ENCODE data around the gene NAPEPLD.
A peak's percentile ranks its signal among the peaks of the same experiment; 100 is the strongest.
"Not testable (repeated sequence)": the region's sequence is repeated elsewhere in the genome, so short reads cannot be mapped to it uniquely, and the experiment has no call there.

The NAPEPLD gene

GRCh38 chr7:103106005-103106702 is 42.7 kb downstream of the NAPEPLD start:
- no peak for DNase-seq

DNA sequence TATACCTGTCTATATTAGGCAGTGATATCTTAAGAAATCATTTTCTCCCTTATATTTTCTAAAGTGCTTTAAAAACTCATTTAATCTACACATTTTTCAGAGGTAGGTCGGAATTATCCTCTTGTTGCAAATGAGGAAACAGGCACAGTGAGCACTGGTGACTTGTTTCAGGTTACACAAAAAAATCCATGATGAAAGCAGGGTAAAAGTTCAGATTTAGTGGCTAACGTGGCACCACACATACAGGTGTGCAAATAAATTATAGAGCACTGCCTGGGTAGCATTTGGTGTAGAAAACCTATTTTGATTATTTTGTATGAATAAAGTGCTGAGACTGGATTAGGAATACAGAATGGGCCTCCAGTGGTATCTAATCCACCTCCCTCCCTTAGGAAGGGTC is 47.4 kb downstream of the NAPEPLD start:
- no peak for DNase-seq

DNA sequence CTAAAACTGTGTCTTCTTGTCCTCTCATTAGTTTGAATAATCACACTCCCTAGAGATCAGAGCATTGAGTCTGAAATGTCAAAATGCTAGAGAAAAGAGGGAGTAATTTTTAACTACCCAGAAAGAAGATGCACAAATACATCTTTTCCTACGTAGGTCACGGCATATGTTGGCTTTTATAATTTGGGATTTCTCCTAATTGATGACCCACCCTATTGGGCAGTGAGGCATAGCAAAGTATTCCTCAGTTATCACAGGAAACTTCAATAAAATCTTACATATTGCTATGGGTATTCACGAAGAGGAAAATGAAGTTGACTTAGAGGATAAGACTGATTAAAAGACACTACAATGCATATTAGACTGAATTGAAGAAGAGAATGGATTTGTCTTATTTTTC is 48.6 kb downstream of the NAPEPLD start:
- DNase-seq, result no peak

- DNase-seq, result no peak
Observed at GRCh38 chr7:103097041-103097440, 51.9 kb downstream of the NAPEPLD start.

DNA sequence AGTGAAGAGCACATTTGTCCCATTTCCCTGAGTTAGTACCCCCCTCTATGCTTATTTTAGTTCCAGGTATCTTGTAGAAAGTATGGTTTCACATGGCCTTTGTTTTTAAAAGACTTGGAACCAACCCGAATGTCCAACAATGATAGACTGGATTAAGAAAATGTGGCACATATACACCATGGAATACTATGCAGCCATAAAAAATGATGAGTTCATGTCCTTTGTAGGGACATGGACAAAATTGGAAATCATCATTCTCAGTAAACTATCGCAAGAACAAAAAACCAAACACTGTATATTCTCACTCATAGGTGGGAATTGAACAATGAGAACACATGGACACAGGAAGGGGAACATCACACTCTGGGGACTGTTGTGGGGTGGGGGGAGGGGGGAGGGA is 53.3 kb downstream of the NAPEPLD start:
- DNase-seq, result not testable (repeated sequence)

DNA sequence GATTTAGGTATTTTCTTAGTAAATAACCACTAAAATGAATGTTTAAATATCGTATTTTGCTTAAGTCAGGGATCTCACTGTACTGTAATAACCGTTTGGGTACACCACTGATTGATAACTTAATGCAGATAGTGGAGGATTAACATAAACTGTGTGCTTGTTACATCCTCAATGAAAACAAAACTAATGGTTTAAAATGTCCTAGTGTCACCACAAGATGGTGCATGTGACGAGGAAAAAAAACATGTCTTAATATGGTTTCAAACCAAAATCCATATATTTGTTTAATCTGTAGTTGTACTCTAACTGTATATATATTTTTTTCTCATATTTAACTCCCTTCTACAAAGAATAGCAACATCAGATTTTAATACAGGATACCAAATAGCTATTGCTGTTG is 54.8 kb downstream of the NAPEPLD start:
- no peak for DNase-seq

DNA sequence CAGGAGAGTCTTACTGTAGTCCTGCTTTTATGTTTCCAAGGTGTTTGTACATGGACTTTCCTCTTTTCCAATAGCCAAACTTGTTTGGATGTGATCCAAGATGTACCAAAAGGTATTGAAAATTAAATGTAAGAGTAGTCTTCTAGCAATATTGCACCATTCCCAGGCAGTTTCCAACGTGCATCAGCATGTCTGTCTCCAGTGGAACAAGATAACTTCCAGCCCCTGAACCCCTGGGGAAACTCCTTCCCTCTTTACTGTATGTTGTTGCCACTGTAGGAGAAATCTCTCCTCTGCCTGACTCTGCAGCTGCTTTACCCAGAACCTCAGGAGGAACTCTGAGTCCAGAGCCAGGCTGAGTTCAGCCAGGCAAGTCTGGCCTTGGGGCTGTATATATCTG is 55.5 kb downstream of the NAPEPLD start:
- no peak for DNase-seq

DNA sequence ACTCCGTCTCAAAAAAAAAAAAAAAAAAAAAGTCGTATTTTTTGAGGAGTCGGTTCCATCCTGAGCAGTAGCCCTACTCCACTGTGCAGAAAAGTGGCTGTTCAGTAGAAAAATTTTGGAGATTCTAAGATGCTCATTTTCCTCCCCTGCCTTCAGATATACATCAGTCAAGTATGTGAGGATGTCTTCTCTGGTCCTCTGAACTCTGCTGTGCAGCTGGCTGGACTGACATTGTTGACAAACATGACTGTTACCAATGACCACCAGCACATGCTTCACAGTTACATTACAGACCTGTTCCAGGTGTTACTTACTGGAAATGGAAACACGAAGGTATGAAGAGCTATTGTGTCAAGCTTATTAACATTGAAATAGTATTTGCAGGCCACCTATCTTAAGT is 56.6 kb downstream of the NAPEPLD start:
- not testable (repeated sequence) for DNase-seq

GRCh38 chr7:103083210-103083609 is 65.7 kb downstream of the NAPEPLD start:
- DNase-seq, result no peak

- DNase-seq, result no peak
Observed at GRCh38 chr7:103082497-103082896, 66.4 kb downstream of the NAPEPLD start.

DNA sequence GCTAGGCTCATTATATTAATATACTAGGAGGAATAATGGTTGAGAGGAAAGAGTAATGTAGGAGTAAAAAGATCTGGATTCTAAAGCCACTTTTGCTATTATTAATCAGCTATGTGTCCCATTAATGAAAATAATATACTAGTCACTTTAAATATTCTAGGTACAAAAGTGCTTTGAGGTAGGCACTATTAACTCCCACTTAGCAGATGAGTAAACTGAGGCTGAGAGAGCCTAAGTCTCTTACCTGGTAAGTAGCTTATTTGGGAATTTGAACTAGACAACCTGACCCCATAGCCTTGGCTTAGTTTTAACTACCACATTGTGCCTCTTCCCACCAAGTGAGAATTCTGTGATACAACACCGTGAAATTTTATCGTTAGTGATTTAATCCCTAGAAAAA is 68.0 kb downstream of the NAPEPLD start:
- no peak for DNase-seq

DNA sequence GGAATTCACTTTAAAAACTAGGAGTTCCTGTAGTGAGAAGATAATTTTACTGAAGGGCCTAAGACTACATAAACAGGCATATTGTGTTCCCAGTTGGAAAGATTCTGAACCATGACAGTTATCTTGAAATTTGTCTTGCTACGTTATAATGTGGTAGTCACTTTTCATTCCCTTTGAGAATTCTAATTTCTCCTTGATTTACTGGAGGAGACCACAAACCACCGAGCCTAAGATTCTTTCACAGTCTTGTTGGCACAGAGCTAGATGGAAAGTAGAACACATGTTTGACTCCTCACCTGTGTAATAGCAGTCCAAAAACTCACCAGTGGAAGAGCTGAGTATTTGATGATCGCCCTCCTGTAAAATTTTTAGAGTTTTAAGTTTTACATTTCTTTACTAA is 69.1 kb downstream of the NAPEPLD start:
- no peak for DNase-seq

DNA sequence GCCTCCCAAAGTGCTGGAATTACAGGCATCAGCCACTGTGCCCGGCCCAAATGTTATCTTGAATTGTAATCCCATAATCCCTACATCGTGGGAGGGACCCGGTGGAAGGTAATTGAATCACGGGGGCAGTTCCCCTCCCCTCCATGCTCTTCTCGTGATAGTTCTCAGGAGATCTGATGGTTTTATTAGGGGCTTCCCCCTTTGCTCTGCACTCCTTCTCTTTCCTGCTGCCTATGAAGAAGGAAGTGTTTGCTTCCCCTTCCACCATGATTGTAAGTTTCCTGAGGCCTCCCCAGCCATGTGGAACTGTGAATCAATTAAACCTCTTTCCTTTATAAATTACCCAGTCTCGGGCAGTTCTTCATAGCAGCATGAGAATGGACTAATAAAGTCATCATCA is 70.7 kb downstream of the NAPEPLD start:
- not testable (repeated sequence) for DNase-seq

- no peak for DNase-seq
Observed at GRCh38 chr7:103077318-103077717, 71.6 kb downstream of the NAPEPLD start.

GRCh38 chr7:103076764-103077163 is 72.1 kb downstream of the NAPEPLD start:
- no peak for DNase-seq

- DNase-seq, result peak; percentile 43 to 45
Observed at GRCh38 chr7:103075337-103075918, 73.5 kb downstream of the NAPEPLD start.

DNA sequence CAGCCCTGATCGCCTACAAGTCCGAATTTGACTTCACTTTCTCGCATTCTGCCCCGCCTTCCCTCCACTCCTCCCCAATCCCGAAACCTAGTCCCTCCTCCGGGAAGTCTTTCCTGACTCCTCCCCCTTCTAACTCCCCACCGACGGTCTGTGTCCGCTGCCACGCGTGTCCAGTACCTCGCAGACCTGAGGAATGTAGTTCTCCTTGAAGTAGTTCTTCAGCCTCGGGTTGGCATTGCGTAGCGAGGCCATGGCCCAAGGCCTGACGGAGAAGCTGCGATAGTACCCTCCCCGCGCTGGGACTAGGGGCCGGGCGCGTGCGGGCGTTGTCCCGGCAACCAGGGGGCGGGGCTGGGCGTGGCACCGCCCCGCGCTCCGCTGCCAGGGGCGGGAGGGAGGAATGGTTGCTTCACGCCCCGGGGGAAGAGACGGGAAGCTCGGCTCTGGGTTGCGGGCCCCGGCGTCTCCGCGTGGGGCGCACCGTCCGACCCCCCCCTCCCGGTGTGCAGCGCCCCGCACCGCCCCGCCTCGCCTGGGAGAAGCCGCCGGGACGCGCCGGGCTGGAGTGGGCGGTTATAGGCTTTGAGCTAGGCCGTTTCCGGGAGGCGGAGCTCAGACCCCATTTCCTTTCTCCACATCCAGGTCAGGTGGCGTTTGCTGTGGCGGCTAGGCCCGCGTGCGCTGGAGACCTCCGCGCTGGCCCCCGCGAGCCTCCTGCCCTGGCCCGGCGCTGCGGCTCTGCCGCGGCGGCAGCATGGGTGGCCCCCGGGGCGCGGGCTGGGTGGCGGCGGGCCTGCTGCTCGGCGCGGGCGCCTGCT is 74.2 kb downstream of the NAPEPLD start, which contains the start of the genes ARMC10 and FBXL13:
Gene ARMC10, plus strand, starts transcription at position 622 of the 818 bp plus-strand sequence. Its CDS starts 133 bp downstream, at position 755.
Gene FBXL13, minus strand, starts transcription at position 278 of the 818 bp plus-strand sequence.
- DNase-seq, result peak; percentile 98

GRCh38 chr7:103073989-103074518 is 74.8 kb downstream of the NAPEPLD start:
- no peak for DNase-seq

- DNase-seq, result no peak
Observed at GRCh38 chr7:103071000-103071399, 77.9 kb downstream of the NAPEPLD start.

DNA sequence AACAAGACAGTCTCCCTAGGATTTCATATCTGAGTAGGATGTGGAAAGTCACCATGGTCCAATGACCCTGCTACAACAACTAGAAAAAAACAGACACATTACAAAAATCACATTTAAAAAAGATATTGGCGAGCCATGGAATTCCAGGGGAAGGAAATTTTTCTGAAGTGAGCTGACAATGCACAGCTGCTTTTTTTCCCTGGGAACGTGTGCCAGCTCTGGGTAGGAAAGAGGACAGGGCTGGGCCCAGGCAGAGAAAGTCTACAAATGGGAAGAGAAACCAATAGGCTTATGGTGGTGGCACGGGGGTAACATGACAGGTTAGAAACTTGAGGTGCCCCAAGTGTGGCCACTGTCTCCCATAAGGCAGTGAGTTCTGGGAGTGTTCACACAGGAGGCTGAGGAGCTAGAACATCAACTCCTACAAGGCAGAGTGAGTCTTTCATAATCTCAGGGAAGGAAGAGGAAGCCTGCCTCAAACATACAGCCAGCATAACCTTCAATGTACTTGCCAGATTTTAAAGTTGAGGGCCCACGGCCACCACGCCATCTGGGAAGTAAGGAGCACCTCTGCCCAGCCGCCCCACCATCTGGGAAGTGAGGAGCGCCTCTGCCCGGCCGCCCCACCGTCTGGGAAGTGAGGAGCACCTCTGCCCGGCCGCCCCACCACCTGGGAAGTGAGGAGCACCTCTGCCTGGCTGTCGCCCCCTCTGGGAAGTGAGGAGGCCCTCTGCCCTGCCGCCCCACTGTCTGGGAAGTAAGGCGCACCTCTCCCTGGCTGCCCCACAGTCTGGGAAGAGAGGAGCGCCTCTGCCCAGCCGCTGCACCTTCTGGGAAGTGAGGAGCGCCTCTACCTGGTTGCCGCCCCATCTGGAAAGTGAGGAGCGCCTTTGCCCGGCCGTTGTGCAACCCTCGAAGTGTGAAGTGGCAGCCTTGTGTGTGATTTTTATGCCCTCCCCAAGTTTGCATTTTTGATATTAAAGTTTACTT is 80.2 kb downstream of the NAPEPLD start:
- DNase-seq, result no peak

- peak; percentile 34 to 67 for DNase-seq
Observed at GRCh38 chr7:103065667-103066066, 83.2 kb downstream of the NAPEPLD start.

GRCh38 chr7:103063895-103064294 is 85.0 kb downstream of the NAPEPLD start:
- no peak for DNase-seq

Measured in NCI-H1930 (cell line).